ENCODE data around the gene PRKCE. TPM values are rescaled to one million over a fixed set of nuclear protein-coding genes. Genes with fewer than 3 reads are reported as not detected.

Gene PRKCE
- total RNA-seq, 1 experiment from 2014 or later, result 21.7 TPM

DNA sequence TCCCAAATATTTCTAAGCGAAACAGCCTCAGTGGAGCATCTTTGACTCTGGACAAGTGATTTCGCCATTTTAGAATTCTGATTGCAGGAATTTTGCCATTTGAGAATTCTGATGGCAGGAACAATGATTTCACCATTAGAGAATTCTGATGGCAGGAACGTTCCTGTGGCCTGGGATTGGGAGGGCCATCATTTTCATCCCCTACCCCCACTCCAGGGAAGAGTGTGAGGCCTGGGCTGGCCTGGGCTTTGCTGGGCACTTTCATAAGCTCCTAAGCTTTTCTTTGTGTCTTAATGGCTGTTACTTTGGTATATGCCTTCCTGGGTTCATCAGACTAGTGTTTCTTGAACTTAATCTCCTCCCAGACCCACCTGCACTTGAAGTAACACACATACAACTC, 516.4 kb downstream of the PRKCE start:
- peaks cover 87% of the 10 kb centered on the region for H3K4me1 ChIP-seq (replicated peaks; ENCODE audit: insufficient read depth)
- ChIA-PET POLR2A (ENCODE audit: unreplicated experiment) (interaction anchor here (0.6 to 0.8 kb wide), 3 partner anchors 57 to 1763 kb away, joined by 3 to 5 read pairs (median 3); no protein-coding TSS in a partner anchor), CTCF (interaction anchor here (0.6 to 1.1 kb wide), 3 partner anchors 105 to 218 kb away, joined by 3 to 4 read pairs (median 3); no protein-coding TSS in a partner anchor)
- peaks cover 37% of the 10 kb centered on the region for H3F3A ChIP-seq (ENCODE audit: insufficient read depth, low read depth)
- H3K9me2 ChIP-seq (ENCODE audit: insufficient read depth), result no peaks in the 10 kb centered on the region
- TF ChIP-seq, protein P1, sequence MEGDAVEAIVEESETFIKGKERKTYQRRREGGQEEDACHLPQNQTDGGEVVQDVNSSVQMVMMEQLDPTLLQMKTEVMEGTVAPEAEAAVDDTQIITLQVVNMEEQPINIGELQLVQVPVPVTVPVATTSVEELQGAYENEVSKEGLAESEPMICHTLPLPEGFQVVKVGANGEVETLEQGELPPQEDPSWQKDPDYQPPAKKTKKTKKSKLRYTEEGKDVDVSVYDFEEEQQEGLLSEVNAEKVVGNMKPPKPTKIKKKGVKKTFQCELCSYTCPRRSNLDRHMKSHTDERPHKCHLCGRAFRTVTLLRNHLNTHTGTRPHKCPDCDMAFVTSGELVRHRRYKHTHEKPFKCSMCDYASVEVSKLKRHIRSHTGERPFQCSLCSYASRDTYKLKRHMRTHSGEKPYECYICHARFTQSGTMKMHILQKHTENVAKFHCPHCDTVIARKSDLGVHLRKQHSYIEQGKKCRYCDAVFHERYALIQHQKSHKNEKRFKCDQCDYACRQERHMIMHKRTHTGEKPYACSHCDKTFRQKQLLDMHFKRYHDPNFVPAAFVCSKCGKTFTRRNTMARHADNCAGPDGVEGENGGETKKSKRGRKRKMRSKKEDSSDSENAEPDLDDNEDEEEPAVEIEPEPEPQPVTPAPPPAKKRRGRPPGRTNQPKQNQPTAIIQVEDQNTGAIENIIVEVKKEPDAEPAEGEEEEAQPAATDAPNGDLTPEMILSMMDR (conservative IDR thresholded peaks at IDR 0.05), result no peak
- no peak for TF ChIP-seq EZH2 (IDR thresholded peaks at IDR 0.05; ENCODE audit: low read depth)
- H3K4me3 ChIP-seq, result no peak overlapping the region
- no peaks in the 10 kb centered on the region for H3K36me3 ChIP-seq (ENCODE audit: low read depth)
- H3K9me3 ChIP-seq (ENCODE audit: insufficient read depth, low read depth), result no peaks in the 10 kb centered on the region
- no TSS peak for BruUV-seq (replicated peaks)
- no peaks in the 10 kb centered on the region for H3K79me2 ChIP-seq (ENCODE audit: low read depth)
- H3K4me2 ChIP-seq, result no peak overlapping the region
- no peak overlapping the region for H2AFZ ChIP-seq
- H3K27ac ChIP-seq, result no peak overlapping the region
- DNase-seq, result peak in 1 of 2 experiments; percentile 32
- intact Hi-C loops (cut with micrococcal nuclease; ENCODE audit: unreplicated experiment), result no loop called here
- no peaks in the 10 kb centered on the region for H4K20me1 ChIP-seq (ENCODE audit: insufficient read depth)
- no peaks in the 10 kb centered on the region for H3K27me3 ChIP-seq (ENCODE audit: insufficient read depth, low read depth)

DNA sequence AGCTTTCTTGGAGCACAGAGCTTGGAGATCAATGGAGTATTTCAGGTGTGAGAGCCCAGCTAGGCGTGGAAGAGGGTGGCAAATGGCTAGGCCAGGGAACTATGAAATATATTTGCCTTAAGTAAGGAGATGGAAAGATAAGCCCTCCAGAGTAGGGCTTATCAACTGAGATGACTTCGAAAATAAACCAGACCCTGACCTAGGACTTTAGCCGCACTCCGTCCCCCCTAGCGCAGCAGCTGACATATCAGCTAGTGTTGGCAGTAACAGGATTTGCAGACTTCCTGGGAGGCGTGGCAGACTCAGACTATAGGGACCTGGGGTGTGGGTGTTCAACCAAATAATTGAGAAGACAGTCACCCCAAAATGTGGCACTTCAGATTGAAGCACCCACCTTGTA, 518.0 kb downstream of the PRKCE start:
- BruUV-seq (replicated peaks), result no TSS peak
- CTCF ChIA-PET, result no interaction called here

DNA sequence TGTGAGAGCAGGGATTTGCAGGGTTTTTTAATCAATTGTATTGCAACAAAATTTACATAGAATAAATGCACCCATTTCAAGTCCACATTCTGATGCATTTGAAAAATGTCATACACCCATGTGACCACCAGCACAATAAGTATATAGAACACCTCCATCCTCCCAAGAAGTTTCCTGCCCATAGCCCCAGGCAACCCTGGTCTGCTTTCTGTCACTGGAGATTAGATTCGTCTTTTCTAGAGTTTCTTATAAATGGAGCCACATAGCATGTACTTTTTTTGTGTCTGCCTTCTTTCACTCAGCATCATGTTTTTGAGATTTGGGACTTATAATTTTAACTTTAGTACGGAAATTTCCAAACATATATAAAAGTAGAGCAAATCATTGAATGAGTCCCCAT, 518.6 kb downstream of the PRKCE start:
- DNase-seq, result no peak
- no peak for TF ChIP-seq EZH2 (IDR thresholded peaks at IDR 0.05; ENCODE audit: low read depth)
- TF ChIP-seq, protein P1 (conservative IDR thresholded peaks at IDR 0.05), result no peak
- no TSS peak for BruUV-seq (replicated peaks)
- intact Hi-C loops (cut with micrococcal nuclease; ENCODE audit: unreplicated experiment), result no loop called here
- no peak overlapping the region for H2AFZ ChIP-seq
- POLR2A ChIA-PET (ENCODE audit: unreplicated experiment), result no interaction called here
- no peaks in the 10 kb centered on the region for H3K9me3 ChIP-seq (ENCODE audit: insufficient read depth, low read depth)
- H3K27me3 ChIP-seq (ENCODE audit: insufficient read depth, low read depth), result no peaks in the 10 kb centered on the region
- CTCF ChIA-PET, result no interaction called here
- H3K4me2 ChIP-seq, result no peak overlapping the region
- H3K4me3 ChIP-seq, result no peak overlapping the region
- no peaks in the 10 kb centered on the region for H3K79me2 ChIP-seq (ENCODE audit: low read depth)
- H3K4me1 ChIP-seq (replicated peaks; ENCODE audit: insufficient read depth), result peaks cover 82% of the 10 kb centered on the region
- H3F3A ChIP-seq (ENCODE audit: insufficient read depth, low read depth), result peaks cover 23% of the 10 kb centered on the region
- no peaks in the 10 kb centered on the region for H3K36me3 ChIP-seq (ENCODE audit: low read depth)
- no peaks in the 10 kb centered on the region for H3K9me2 ChIP-seq (ENCODE audit: insufficient read depth)
- no peaks in the 10 kb centered on the region for H4K20me1 ChIP-seq (ENCODE audit: insufficient read depth)
- H3K27ac ChIP-seq, result no peak overlapping the region

More for the DNA sequence above, 518.0 kb downstream of the PRKCE start:
- no peaks in the 10 kb centered on the region for H4K20me1 ChIP-seq (ENCODE audit: insufficient read depth)
- intact Hi-C loops (cut with micrococcal nuclease; ENCODE audit: unreplicated experiment), result no loop called here
- no peaks in the 10 kb centered on the region for H3K36me3 ChIP-seq (ENCODE audit: low read depth)
- H3K27ac ChIP-seq, result no peak overlapping the region
- no peaks in the 10 kb centered on the region for H3K27me3 ChIP-seq (ENCODE audit: insufficient read depth, low read depth)
- no peak for TF ChIP-seq EZH2 (IDR thresholded peaks at IDR 0.05; ENCODE audit: low read depth)
- TF ChIP-seq, protein P1 (conservative IDR thresholded peaks at IDR 0.05), result no peak
- POLR2A ChIA-PET (ENCODE audit: unreplicated experiment), result no interaction called here
- no peaks in the 10 kb centered on the region for H3K9me3 ChIP-seq (ENCODE audit: insufficient read depth, low read depth)
- H2AFZ ChIP-seq, result no peak overlapping the region
- H3F3A ChIP-seq (ENCODE audit: insufficient read depth, low read depth), result peaks cover 29% of the 10 kb centered on the region
- no peak overlapping the region for H3K4me3 ChIP-seq
- no peaks in the 10 kb centered on the region for H3K79me2 ChIP-seq (ENCODE audit: low read depth)
- no peaks in the 10 kb centered on the region for H3K9me2 ChIP-seq (ENCODE audit: insufficient read depth)
- DNase-seq, result no peak
- H3K4me1 ChIP-seq (replicated peaks; ENCODE audit: insufficient read depth), result peaks cover 82% of the 10 kb centered on the region
- H3K4me2 ChIP-seq, result no peak overlapping the region
